Stimulated activated CD4-positive, alpha-beta T cell treated with anti-CD3 and anti-CD28 coated beads, Interleukin-2, amount 100 ng/mL, for 48 hours (primary cell): Measurements from ENCODE around the gene COL7A1.

ENCODE experiments used
- DNase-seq, 2 donors: peaks; one replicate each; pipeline ENCODE4 v3.0.0-alpha.2; 2020

COL7A1 gene

GRCh38 chr3:48617559-48617958, 22.4 kb upstream of the COL7A1 start:
- DNase-seq = no peak

DNA sequence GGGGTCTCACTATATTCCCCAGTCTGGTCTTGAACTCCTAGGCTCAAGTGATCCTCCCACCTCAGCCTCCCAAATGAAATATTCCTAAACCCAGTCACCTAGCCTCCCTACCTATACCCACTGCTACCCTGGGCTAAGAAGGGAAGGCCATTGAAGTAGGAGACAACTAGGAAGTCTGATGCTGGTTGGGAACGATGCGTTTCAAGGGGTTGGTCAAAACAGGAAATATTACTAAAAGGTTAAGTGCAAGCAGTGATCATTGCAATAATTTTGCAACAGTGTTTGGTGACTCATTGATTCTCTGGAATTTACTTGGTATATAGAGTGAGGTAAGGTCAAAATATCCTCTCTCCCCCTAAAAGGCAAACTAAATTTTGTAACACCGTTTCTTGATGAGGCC, 18.9 kb upstream of the COL7A1 start:
- peak in 1 of 2 donors; percentile 19 for DNase-seq

GRCh38 chr3:48612309-48612708, 17.2 kb upstream of the COL7A1 start:
- DNase-seq = no peak

- peak; percentile 87 to 92 for DNase-seq
These were observed 14.2 kb upstream of the COL7A1 start, which contains the start of gene UQCRC1 for GRCh38 chr3:48609088-48610005. Gene UQCRC1 (minus strand): TSS chr3:48609646. CDS start chr3:48609620, 26 bp downstream.

DNA sequence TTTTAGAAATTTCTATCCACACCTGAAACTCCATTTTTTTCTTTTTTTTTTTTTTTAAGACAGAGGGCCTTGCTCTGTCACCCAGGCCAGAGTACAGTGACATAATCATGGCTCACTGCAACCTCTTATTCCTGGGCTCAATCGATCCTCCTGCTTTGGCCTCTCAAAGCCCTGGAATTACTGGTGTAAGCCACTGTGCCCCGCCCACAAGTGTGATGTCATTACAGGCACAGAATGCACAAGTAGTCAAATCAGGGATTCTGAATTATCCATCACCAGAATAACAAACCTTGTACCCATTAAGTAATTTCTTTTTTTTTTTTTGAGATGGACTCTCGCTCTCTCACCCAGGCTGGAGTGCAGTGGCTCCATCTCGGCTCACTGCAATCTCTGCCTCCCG, 12.4 kb upstream of the COL7A1 start:
- DNase-seq = peak in 1 of 2 donors; percentile 15

DNA sequence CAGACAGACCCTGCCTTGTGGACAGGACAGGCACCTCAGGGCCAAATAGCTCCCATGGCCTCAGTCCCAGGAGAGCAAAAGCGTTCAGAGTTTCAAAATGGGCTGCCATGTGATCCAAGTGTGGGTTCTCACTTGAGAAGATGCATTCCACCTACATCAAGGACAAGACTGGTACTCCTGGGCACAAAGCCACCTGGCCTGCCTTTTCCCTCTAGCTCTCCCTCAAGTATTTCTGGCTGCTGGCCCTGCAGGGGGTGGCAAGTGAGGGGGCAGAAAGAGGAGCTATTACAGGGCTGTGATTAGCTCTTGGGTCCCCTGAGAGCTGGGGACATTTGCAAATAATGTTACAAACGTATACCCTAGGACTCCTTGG, 6.5 kb upstream of the COL7A1 start:
- DNase-seq = no peak

GRCh38 chr3:48600711-48601621, 5.8 kb upstream of the COL7A1 start:
- no peak for DNase-seq

GRCh38 chr3:48599509-48600285, 4.6 kb upstream of the COL7A1 start:
- no peak for DNase-seq

DNA sequence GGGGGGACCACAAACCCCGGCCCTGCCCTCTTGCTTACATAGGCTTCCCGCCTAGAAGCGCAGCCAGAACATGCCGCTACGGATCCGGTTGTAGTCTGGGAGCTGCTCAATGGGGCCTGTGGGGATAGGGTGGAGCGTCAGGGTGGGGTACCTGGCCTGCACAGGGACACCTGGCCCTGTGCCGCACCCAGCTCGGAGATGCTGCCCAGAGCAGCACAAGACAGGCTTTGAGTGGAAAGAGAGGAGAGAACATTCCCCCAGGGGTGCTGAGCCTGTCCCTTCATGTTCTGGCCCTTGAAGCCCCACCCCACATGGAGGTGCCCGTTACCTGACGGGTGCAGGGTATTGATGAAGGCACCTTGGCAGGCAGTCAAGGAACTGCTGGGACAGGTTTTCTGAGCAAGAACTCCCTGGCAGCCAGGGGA, 4.0 kb upstream of the COL7A1 start:
- DNase-seq = no peak

GRCh38 chr3:48598323-48599076, 3.4 kb upstream of the COL7A1 start:
- DNase-seq = no peak

DNA sequence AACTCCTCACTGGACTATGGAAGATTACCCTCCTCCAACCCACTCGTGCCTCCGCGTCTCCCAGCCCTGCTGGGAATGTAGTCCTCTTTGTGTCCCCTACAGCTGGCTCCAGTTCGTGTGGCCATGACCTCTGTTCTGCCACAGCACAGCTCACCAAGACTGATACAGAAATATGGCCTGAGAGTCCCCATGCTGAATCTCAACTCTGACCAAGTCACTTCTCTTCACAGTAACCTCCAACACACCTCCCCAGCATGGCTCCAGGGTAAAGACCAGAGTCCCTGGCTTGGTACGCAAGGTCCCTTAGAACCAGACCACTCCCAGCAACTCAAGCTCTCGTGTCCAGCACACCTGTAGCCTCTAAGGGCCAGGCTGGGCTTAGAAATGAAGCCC, 2.3 kb upstream of the COL7A1 start:
- no peak for DNase-seq

- DNase-seq = no peak
These were observed 1.7 kb upstream of the COL7A1 start for GRCh38 chr3:48596676-48597407.

GRCh38 chr3:48596157-48596556, 1.0 kb upstream of the COL7A1 start:
- no peak for DNase-seq

GRCh38 chr3:48595526-48596121, 495 bp upstream of the COL7A1 start:
- DNase-seq = no peak

GRCh38 chr3:48594417-48595049, 596 bp downstream of the COL7A1 start:
- DNase-seq = no peak

DNA sequence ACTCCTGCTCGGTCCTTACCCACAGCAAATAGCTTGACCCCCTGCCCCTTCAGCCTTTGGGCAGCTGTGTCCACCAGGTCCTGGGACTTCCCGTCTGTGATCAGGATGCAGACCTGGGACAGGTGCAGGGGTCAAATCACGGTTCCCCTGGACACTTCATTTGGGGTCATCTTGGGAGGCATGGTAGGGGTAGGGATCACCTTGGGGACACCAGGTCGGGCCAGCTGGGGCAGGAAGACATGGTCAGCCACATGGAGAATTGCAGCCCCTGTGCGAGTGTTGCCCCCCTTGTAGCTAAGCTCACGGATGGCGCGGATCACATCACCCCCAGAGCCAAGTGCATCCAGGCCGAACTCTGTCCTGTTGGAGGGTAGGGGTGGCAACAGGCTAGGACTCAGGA, 1.8 kb downstream of the COL7A1 start:
- no peak for DNase-seq

- no peak for DNase-seq
These were observed 2.5 kb downstream of the COL7A1 start for GRCh38 chr3:48592519-48593087.

GRCh38 chr3:48591886-48592518, 3.1 kb downstream of the COL7A1 start:
- DNase-seq = no peak

- no peak for DNase-seq
These were observed 3.7 kb downstream of the COL7A1 start for GRCh38 chr3:48591436-48591835.

DNA sequence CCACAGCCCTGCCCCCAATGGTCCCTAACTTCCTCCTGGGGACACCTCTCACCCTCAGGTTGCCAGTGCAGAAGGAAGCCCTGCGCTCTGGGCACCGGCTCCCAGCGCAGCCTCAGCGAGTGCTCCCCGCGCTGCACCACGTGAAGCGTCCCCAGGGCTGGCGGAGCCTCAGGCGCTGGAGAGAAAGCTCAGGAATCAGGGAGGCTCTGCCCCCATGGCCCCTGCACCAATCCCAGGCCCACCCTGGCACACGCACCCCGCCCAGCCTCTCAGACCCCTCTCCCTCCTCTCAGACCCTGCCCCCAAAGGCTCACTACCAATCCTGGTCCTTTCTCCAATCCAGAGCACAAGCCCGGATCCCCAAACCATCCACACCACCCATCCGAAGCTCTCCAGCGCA, 6.9 kb downstream of the COL7A1 start:
- no peak for DNase-seq
